Occipital lobe (tissue), 2 donors: ENCODE measurements around the gene AK4. TPM values are rescaled to one million over a fixed set of nuclear protein-coding genes. Genes with fewer than 3 reads are reported as not detected.
"Not testable (repeated sequence)": the region's sequence is repeated elsewhere in the genome, so short reads cannot be mapped to it uniquely, and the experiment has no call there.

Experiments used
- DNase-seq: peaks from one replicate; lab custom pipeline; 2025; lab: John Stamatoyannopoulos, UW
- total RNA-seq: library from RNA; depleted of rRNA; stranded (reverse); fragments of >200 nt; gene quantifications from one replicate; pipeline ENCODE4 v1.2.3, GENCODE V29; 2014

AK4 gene
- total RNA-seq, 1 donor from 2014 or later = 11.9 TPM

GRCh38 chr1:65150583-65151263, 2.7 kb downstream of the AK4 start:
- DNase-seq = no peak

- DNase-seq = no peak
Measured at GRCh38 chr1:65151641-65152040, 3.6 kb downstream of the AK4 start.

GRCh38 chr1:65153635-65154034, 5.6 kb downstream of the AK4 start:
- DNase-seq = no peak

GRCh38 chr1:65156910-65157545, 9.0 kb downstream of the AK4 start:
- no peak for DNase-seq

GRCh38 chr1:65157546-65157941, 9.5 kb downstream of the AK4 start:
- no peak for DNase-seq

- not testable (repeated sequence) for DNase-seq
Measured at GRCh38 chr1:65159291-65159688, 11.3 kb downstream of the AK4 start.

- DNase-seq = no peak
Measured at GRCh38 chr1:65159801-65160523, 12.0 kb downstream of the AK4 start.

GRCh38 chr1:65163201-65163805, 15.3 kb downstream of the AK4 start:
- no peak for DNase-seq

- not testable (repeated sequence) for DNase-seq
Measured at GRCh38 chr1:65164101-65164500, 16.1 kb downstream of the AK4 start.

GRCh38 chr1:65164633-65165032, 16.6 kb downstream of the AK4 start:
- DNase-seq = no peak

GRCh38 chr1:65165269-65165993, 17.4 kb downstream of the AK4 start:
- no peak for DNase-seq

- DNase-seq = no peak
Measured at GRCh38 chr1:65166572-65167305, 18.7 kb downstream of the AK4 start.

GRCh38 chr1:65167586-65168242, 19.7 kb downstream of the AK4 start:
- DNase-seq = no peak

- no peak for DNase-seq
Measured at GRCh38 chr1:65168867-65169266, 20.9 kb downstream of the AK4 start.

- DNase-seq = peak; percentile 36
Measured at GRCh38 chr1:65170511-65171142, 22.6 kb downstream of the AK4 start.

- DNase-seq = no peak
Measured at GRCh38 chr1:65172936-65173690, 25.1 kb downstream of the AK4 start.

- no peak for DNase-seq
Measured at GRCh38 chr1:65174585-65174984, 26.6 kb downstream of the AK4 start.

GRCh38 chr1:65175171-65176055, 27.4 kb downstream of the AK4 start:
- DNase-seq = peak; percentile 26
